SJCRH30 (cell line): ENCODE results near the gene CBY1. TPM values are rescaled to one million over a fixed set of nuclear protein-coding genes. Genes with fewer than 3 reads are reported as not detected.
"Not testable (repeated sequence)": the region's sequence is repeated elsewhere in the genome, so short reads cannot be mapped to it uniquely, and the experiment has no call there.

Source experiments
- DNase-seq, 2 experiments: peaks; one replicate each; pipeline ENCODE4 v3.0.0-alpha.2; 2015 to 2020
- H3K27ac ChIP-seq: fragments of 250-450 bp; sonication (Bioruptor Pico); 2 replicates; pipeline ENCODE4 v1.5.1; 2020; ENCODE audit warnings: mild to moderate bottlenecking, moderate library complexity
- H3K27me3 ChIP-seq: fragments of 250-450 bp; sonication (Bioruptor Pico); 2 replicates; pipeline ENCODE4 v1.5.1; 2020; ENCODE audit warnings: mild to moderate bottlenecking, moderate library complexity
- H3K36me3 ChIP-seq: fragments of 250-450 bp; sonication (Bioruptor Pico); 2 replicates; pipeline ENCODE4 v1.5.1; 2020; ENCODE audit warnings: mild to moderate bottlenecking, moderate library complexity
- H3K4me1 ChIP-seq: fragments of 250-450 bp; sonication (Bioruptor Pico); 2 replicates; pipeline ENCODE4 v1.5.1; 2020; ENCODE audit warnings: mild to moderate bottlenecking, moderate library complexity
- H3K4me3 ChIP-seq: fragments of 250-450 bp; sonication (Bioruptor Pico); 2 replicates; pipeline ENCODE4 v1.5.1; 2020; ENCODE audit warnings: mild to moderate bottlenecking, moderate library complexity
- H3K9me3 ChIP-seq: fragments of 250-450 bp; sonication (Bioruptor Pico); replicated peaks from 2 replicates; pipeline ENCODE4 v1.5.1; 2020; ENCODE audit warnings: mild to moderate bottlenecking, moderate library complexity
- total RNA-seq: library from RNA; depleted of rRNA; stranded (reverse); fragments of >200 nt; shearing (Covaris generic); gene quantifications from 2 replicates; pipeline ENCODE4 v1.2.3, GENCODE V29; 2014; rRNA removed

The CBY1 gene
- total RNA-seq = 8.2 and 9.9 TPM in 2 replicates

GRCh38 chr22:38656256-38657044 lies at the start of gene CBY1, which contains the start of gene FAM227A:
CBY1 (plus strand) TSS chr22:38656638; CDS start chr22:38668055, 11,417 bp downstream.
FAM227A (minus strand) TSS chr22:38656392; CDS start chr22:38650168, 6,224 bp downstream.
- peak within 1 kb of the TSS; percentile 93 for H3K27ac ChIP-seq
- peak; percentile 82 to 84 for DNase-seq
- peak within 1 kb of the TSS; percentile 77 for H3K4me3 ChIP-seq
- H3K27me3 ChIP-seq = no peaks in the 10 kb centered on the region
- H3K9me3 ChIP-seq = no peaks in the 10 kb centered on the region
- no peaks in the 10 kb centered on the region for H3K36me3 ChIP-seq
- no peaks in the 10 kb centered on the region; the same call in 1 of the 2 replicates for H3K4me1 ChIP-seq

- Histone ChIP-seq H3K9me3 (no peaks in the 10 kb centered on the region), H3K27ac (no peak overlapping the region)
- no peak for DNase-seq
These were observed 48.8 kb upstream of the CBY1 start for GRCh38 chr22:38607680-38608079.

GRCh38 chr22:38608992-38609750 lies 47.3 kb upstream of the CBY1 start:
- H3K4me3 ChIP-seq = no peak overlapping the region
- H3K4me1 ChIP-seq = no peaks in the 10 kb centered on the region
- H3K27me3 ChIP-seq = no peaks in the 10 kb centered on the region
- no peaks in the 10 kb centered on the region for H3K9me3 ChIP-seq
- H3K27ac ChIP-seq = no peak overlapping the region
- H3K36me3 ChIP-seq = no peaks in the 10 kb centered on the region
- DNase-seq = no peak

More at GRCh38 chr22:38607680-38608079, 48.8 kb upstream of the CBY1 start:
- Histone ChIP-seq H3K4me1 (no peaks in the 10 kb centered on the region), H3K4me3 (no peak overlapping the region), H3K36me3 (no peaks in the 10 kb centered on the region), H3K27me3 (no peaks in the 10 kb centered on the region)

- H3K9me3 ChIP-seq = no peaks in the 10 kb centered on the region
- no peak for DNase-seq
- H3K4me1 ChIP-seq = no peaks in the 10 kb centered on the region
- no peaks in the 10 kb centered on the region for H3K27me3 ChIP-seq
- no peak overlapping the region for H3K4me3 ChIP-seq
- H3K27ac ChIP-seq = no peak overlapping the region
- no peaks in the 10 kb centered on the region for H3K36me3 ChIP-seq
These were observed 46.2 kb upstream of the CBY1 start for GRCh38 chr22:38610234-38610633.

- no peaks in the 10 kb centered on the region for H3K27me3 ChIP-seq
- no peaks in the 10 kb centered on the region for H3K36me3 ChIP-seq
- H3K9me3 ChIP-seq = no peaks in the 10 kb centered on the region
- H3K4me1 ChIP-seq = no peaks in the 10 kb centered on the region
- H3K27ac ChIP-seq = no peak overlapping the region
- H3K4me3 ChIP-seq = no peak overlapping the region
- no peak for DNase-seq
These were observed 44.9 kb upstream of the CBY1 start for GRCh38 chr22:38611559-38611958.

- Histone ChIP-seq H3K4me3 (no peak overlapping the region), H3K9me3 (no peaks in the 10 kb centered on the region), H3K27me3 (no peaks in the 10 kb centered on the region), H3K4me1 (no peaks in the 10 kb centered on the region), H3K27ac (no peak overlapping the region), H3K36me3 (no peaks in the 10 kb centered on the region)
- no peak for DNase-seq
These were observed 44.0 kb upstream of the CBY1 start for GRCh38 chr22:38612217-38613006.

GRCh38 chr22:38613588-38613987 lies 42.9 kb upstream of the CBY1 start:
- no peak for DNase-seq
- Histone ChIP-seq H3K4me3 (no peak overlapping the region), H3K27ac (no peak overlapping the region), H3K27me3 (no peaks in the 10 kb centered on the region), H3K36me3 (no peaks in the 10 kb centered on the region), H3K9me3 (no peaks in the 10 kb centered on the region), H3K4me1 (no peaks in the 10 kb centered on the region)

GRCh38 chr22:38614332-38615063 lies 41.9 kb upstream of the CBY1 start:
- no peaks in the 10 kb centered on the region for H3K27me3 ChIP-seq
- no peak overlapping the region for H3K4me3 ChIP-seq
- no peak overlapping the region for H3K27ac ChIP-seq
- no peaks in the 10 kb centered on the region for H3K36me3 ChIP-seq
- no peaks in the 10 kb centered on the region for H3K4me1 ChIP-seq
- DNase-seq = no peak
- H3K9me3 ChIP-seq = no peaks in the 10 kb centered on the region

- H3K4me1 ChIP-seq, H3K27me3 ChIP-seq, H3K27ac ChIP-seq, H3K9me3 ChIP-seq, H3K4me3 ChIP-seq, DNase-seq, H3K36me3 ChIP-seq: not testable (repeated sequence)
These were observed 41.4 kb upstream of the CBY1 start for GRCh38 chr22:38615064-38615405.

GRCh38 chr22:38618258-38618657 lies 38.2 kb upstream of the CBY1 start:
- Histone ChIP-seq H3K4me3 (no peak overlapping the region), H3K36me3 (no peaks in the 10 kb centered on the region), H3K4me1 (no peaks in the 10 kb centered on the region), H3K9me3 (no peaks in the 10 kb centered on the region), H3K27me3 (no peaks in the 10 kb centered on the region), H3K27ac (no peak overlapping the region)
- DNase-seq = no peak

GRCh38 chr22:38618682-38619081 lies 37.8 kb upstream of the CBY1 start:
- Histone ChIP-seq H3K9me3 (no peaks in the 10 kb centered on the region), H3K4me1 (no peaks in the 10 kb centered on the region), H3K27ac (no peak overlapping the region), H3K36me3 (no peaks in the 10 kb centered on the region), H3K4me3 (no peak overlapping the region), H3K27me3 (no peaks in the 10 kb centered on the region)
- no peak for DNase-seq

GRCh38 chr22:38623351-38623750 lies 33.1 kb upstream of the CBY1 start:
- no peaks in the 10 kb centered on the region for H3K4me1 ChIP-seq
- no peaks in the 10 kb centered on the region for H3K27me3 ChIP-seq
- H3K36me3 ChIP-seq = no peaks in the 10 kb centered on the region
- no peak for DNase-seq
- no peak overlapping the region for H3K27ac ChIP-seq
- no peaks in the 10 kb centered on the region for H3K9me3 ChIP-seq
- H3K4me3 ChIP-seq = no peak overlapping the region

GRCh38 chr22:38628444-38628843 lies 28.0 kb upstream of the CBY1 start:
- peak; percentile 8 to 21 for DNase-seq
- Histone ChIP-seq H3K27ac (no peak overlapping the region), H3K4me1 (no peaks in the 10 kb centered on the region), H3K4me3 (no peak overlapping the region), H3K9me3 (no peaks in the 10 kb centered on the region), H3K36me3 (no peaks in the 10 kb centered on the region), H3K27me3 (no peaks in the 10 kb centered on the region)

GRCh38 chr22:38629108-38629507 lies 27.3 kb upstream of the CBY1 start:
- H3K4me3 ChIP-seq = no peak overlapping the region
- no peaks in the 10 kb centered on the region for H3K27me3 ChIP-seq
- H3K27ac ChIP-seq = no peak overlapping the region
- H3K4me1 ChIP-seq = no peaks in the 10 kb centered on the region
- H3K9me3 ChIP-seq = no peaks in the 10 kb centered on the region
- DNase-seq = no peak
- H3K36me3 ChIP-seq = no peaks in the 10 kb centered on the region
